Testis (tissue), 3 donors: ENCODE results near the gene TEAD1. TPM values are rescaled to one million over a fixed set of nuclear protein-coding genes. Genes with fewer than 3 reads are reported as not detected.

Experiments
- DNase-seq: peaks from one replicate; pipeline ENCODE4 v3.0.0-alpha.2; 2019
- H3K27ac ChIP-seq, 2 donors: fragments of 200-600 bp; sonication (generic); one replicate each; pipeline ENCODE4 v1.5.1; 2019
- H3K27me3 ChIP-seq: fragments of 200-600 bp; sonication (generic); one replicate; pipeline ENCODE4 v1.5.1; 2019
- H3K36me3 ChIP-seq: fragments of 200-600 bp; sonication (generic); one replicate; pipeline ENCODE4 v1.5.1; 2017; ENCODE audit warnings: low read depth; ENCODE audit errors: missing control alignments
- H3K4me1 ChIP-seq: fragments of 200-600 bp; sonication (generic); one replicate; pipeline ENCODE4 v1.5.1; 2019
- H3K4me3 ChIP-seq, 2 donors: fragments of 200-600 bp; sonication (generic); one replicate each; pipeline ENCODE4 v1.5.1; 2017 to 2019
- H3K9me3 ChIP-seq: fragments of 200-600 bp; sonication (generic); one replicate; pipeline ENCODE4 v1.5.1; 2017
- CTCF ChIP-seq, 3 experiments: fragments of 450-650 bp in 2 of 3; fragments of 200-600 bp in 1 of 3; sonication (generic) in 1 of 3; IDR thresholded peaks; one replicate each; pipeline ENCODE4 v1.5.1; 2016 to 2019; ENCODE audit warnings: antibody characterized with exemption in 3 of 3, mild to moderate bottlenecking in 2 of 3, moderate library complexity in 1 of 3
- POLR2A ChIP-seq: fragments of 450-650 bp; IDR thresholded peaks from one replicate; pipeline ENCODE4 v1.6.1; 2017; ENCODE audit warnings: antibody characterized with exemption, mild to moderate bottlenecking, moderate library complexity
- WGBS, 2 donors: methylation state at CpG; one replicate each; pipeline ENCODE4 v1.1.5; 2018; 5-methylcytosine and 5-hydroxymethylcytosine counted together
- intact Hi-C: fragments of 100-400 bp; cut with DNase I; formaldehyde crosslinking; loops from one replicate; pipeline ENCODE4 v1.15.1; 2023; ENCODE audit warnings: low total_unique reads
- polyA plus RNA-seq: library from polyadenylated mRNA; stranded (reverse); fragments of 350-450 nt; fragmentation: Illumina TruSeq; extraction: RNeasy Lipid Tissue Mini Kit (QIAGEN cat#74804); gene quantifications from one replicate; pipeline ENCODE4 v1.2.3, GENCODE V29; 2014; ENCODE audit warnings: low read depth, low replicate concordance; ENCODE audit not compliant: insufficient read depth
- total RNA-seq, 2 donors: library from RNA; depleted of rRNA; stranded (reverse); fragments of >200 nt; gene quantifications; one replicate each; pipeline ENCODE4 v1.2.3, GENCODE V29; 2016

TEAD1 gene
- total and polyA plus RNA-seq, 3 donors from 2014 or later = 24.6 to 78.1 (median 63.5) TPM

GRCh38 chr11:12657981-12658380 lies 16.2 kb upstream of the TEAD1 start:
- WGBS, 2 donors = 47 to 100% methylated on average over 2 of the region's 2 CpGs
- Histone ChIP-seq H3K4me1 (no peaks in the 10 kb centered on the region), H3K36me3 (no peaks in the 10 kb centered on the region), H3K27me3 (no peaks in the 10 kb centered on the region), H3K4me3 (no peak overlapping the region), H3K27ac (no peak overlapping the region), H3K9me3 (no peaks in the 10 kb centered on the region)
- TF ChIP-seq POLR2A (no peak), CTCF (IDR thresholded peaks at IDR 0.05) (no peak)
- DNase-seq = no peak
- intact Hi-C loops = no loop called here

DNA sequence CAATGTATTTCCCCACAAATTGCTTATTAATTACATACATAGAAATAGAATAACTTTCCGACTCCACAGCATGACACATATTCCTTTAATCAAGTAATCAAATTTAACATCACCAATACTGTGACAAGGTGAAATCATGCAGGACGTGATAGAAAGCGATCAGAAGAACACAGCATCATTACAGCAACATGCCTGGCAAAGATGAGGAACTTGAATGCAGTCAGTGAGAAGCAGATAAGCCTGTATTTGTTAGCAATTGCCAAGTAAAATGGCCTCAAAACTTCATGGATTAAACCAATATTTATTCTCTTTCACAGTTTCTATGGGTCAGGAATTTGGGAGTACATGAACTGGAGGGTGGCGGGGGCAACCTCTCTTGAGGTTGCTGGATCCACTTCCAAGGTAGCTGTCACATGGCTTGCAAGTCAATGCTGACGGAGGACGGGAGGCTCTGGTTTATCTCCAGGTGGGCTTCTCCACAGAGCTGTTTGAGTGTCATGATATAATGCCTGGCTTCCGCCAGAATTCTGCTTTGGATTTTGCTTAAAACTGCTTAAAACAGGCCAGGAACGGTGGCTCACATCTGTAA lies 12.0 kb upstream of the TEAD1 start:
- 66 to 77% methylated on average over 7 to 8 of the region's 8 CpGs for WGBS, 2 donors
- intact Hi-C loops = no loop called here
- Histone ChIP-seq H3K36me3 (no peaks in the 10 kb centered on the region), H3K27me3 (no peaks in the 10 kb centered on the region), H3K4me1 (no peaks in the 10 kb centered on the region), H3K4me3 (no peak overlapping the region), H3K9me3 (no peaks in the 10 kb centered on the region), H3K27ac (no peak overlapping the region)
- no peak for DNase-seq
- TF ChIP-seq POLR2A (no peak), CTCF (IDR thresholded peaks at IDR 0.05) (no peak)

DNA sequence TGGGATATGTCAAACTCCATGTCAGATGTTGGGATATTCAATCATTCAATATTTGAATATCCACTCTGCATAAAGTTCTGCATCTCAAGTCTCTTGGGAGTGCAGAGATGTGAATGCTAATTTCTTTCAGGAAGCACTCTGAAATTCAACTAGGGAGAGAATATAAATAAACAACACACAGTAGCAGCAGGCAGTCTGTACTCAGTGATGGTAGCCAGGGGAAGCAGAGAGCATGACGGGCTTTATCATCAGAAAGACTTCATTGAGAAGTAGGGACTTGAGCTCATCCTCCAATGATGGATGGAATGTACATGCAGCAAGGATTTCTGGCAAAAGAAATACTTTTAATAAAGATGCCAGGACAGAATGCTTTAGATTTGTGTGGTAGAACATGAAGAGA lies 9.8 kb upstream of the TEAD1 start:
- DNase-seq = no peak
- TF ChIP-seq CTCF (IDR thresholded peaks at IDR 0.05) = no peak
- TF ChIP-seq POLR2A = no peak
- H3K9me3 ChIP-seq = no peaks in the 10 kb centered on the region
- intact Hi-C loops = no loop called here
- no peak overlapping the region for H3K4me3 ChIP-seq
- no peaks in the 10 kb centered on the region for H3K4me1 ChIP-seq
- no peak overlapping the region for H3K27ac ChIP-seq
- no peaks in the 10 kb centered on the region for H3K27me3 ChIP-seq
- 57 to 77% methylated on average over 1 of the region's 1 CpG for WGBS, 2 donors
- no peaks in the 10 kb centered on the region for H3K36me3 ChIP-seq

- TF ChIP-seq POLR2A = no peak
- no peak for TF ChIP-seq CTCF (IDR thresholded peaks at IDR 0.05)
- H3K27me3 ChIP-seq = no peaks in the 10 kb centered on the region
- intact Hi-C loops = no loop called here
- H3K27ac ChIP-seq = no peak overlapping the region
- H3K9me3 ChIP-seq = no peaks in the 10 kb centered on the region
- no peak for DNase-seq
- H3K4me3 ChIP-seq = no peak overlapping the region
- H3K36me3 ChIP-seq = no peaks in the 10 kb centered on the region
- no peaks in the 10 kb centered on the region for H3K4me1 ChIP-seq
- 66 to 78% methylated on average over 3 of the region's 3 CpGs for WGBS, 2 donors
These were observed 7.3 kb upstream of the TEAD1 start for GRCh38 chr11:12666915-12667314.

- 100% methylated on average over 1 of the region's 1 CpG for WGBS, 2 donors
- TF ChIP-seq POLR2A (no peak), CTCF (IDR thresholded peaks at IDR 0.05) (no peak)
These were observed 6.6 kb upstream of the TEAD1 start for GRCh38 chr11:12667646-12668045.

More at GRCh38 chr11:12667646-12668045, 6.6 kb upstream of the TEAD1 start:
- H3K4me3 ChIP-seq = no peak overlapping the region
- DNase-seq = no peak
- intact Hi-C loops = no loop called here
- no peaks in the 10 kb centered on the region for H3K4me1 ChIP-seq
- no peak overlapping the region for H3K27ac ChIP-seq
- H3K27me3 ChIP-seq = no peaks in the 10 kb centered on the region
- no peaks in the 10 kb centered on the region for H3K9me3 ChIP-seq
- no peaks in the 10 kb centered on the region for H3K36me3 ChIP-seq
